MM.1S (cell line): ENCODE measurements around the gene NTRK3.

Experiments
- CTCF ChIP-seq: fragments of 300-600 bp; sonication (generic); IDR thresholded peaks from 2 replicates; pipeline ENCODE4 v1.5.1; 2016; ENCODE audit warnings: antibody characterized with exemption, low read length, mixed read lengths
- EZH2 ChIP-seq: fragments of 300-600 bp; sonication (generic); optimal IDR thresholded peaks from 2 replicates; pipeline ENCODE3; 2017; ENCODE audit warnings: low read depth, mild to moderate bottlenecking, antibody characterized with exemption, low read length, mixed read lengths
- EZH2phosphoT487 ChIP-seq: fragments of 300-600 bp; sonication (generic); IDR thresholded peaks from 2 replicates; pipeline ENCODE4 v1.6.1; 2018; ENCODE audit warnings: antibody characterized with exemption, low read length

DNA sequence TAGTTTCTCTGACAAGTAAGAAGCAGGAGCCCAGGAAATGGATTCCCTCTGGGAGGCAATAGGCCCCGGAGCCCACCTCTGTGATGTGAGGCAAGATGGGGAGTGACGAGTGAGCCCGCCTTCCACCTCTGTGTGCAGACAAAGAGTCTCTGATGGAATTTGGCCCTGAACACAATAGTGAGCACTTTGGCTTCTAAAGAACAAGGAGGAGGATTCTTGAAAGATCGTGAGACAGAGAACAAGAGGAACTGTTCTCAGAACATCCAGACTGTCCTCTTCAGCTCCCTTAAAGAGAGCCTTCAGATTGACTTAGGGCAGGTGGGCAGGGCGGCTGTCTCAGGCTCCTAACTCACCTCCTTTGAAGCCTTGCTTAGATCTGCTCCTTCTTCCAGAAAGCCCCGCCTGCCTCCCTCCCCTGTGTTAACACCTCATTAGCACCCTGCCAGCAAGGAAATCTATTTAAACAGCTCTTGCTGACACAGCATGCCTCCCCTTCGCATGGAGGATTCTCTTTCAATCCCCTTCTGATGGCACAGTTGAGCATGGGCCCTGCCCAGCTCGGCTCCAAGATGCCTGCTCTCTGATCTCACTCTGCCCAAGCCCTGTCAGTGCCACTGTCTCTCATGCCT is 430.3 kb downstream of the NTRK3 start:
- TF ChIP-seq CTCF, result no peak
- TF ChIP-seq EZH2phosphoT487, result no peak
- no peak for TF ChIP-seq EZH2
